ENCODE data around the gene VWA1.
"Not testable (repeated sequence)": the region's sequence is repeated elsewhere in the genome, so short reads cannot be mapped to it uniquely, and the experiment has no call there.

Gene VWA1

GRCh38 chr1:1423245-1423597, 12.3 kb upstream of the VWA1 start:
- ATAC-seq (ENCODE audit: low read depth) (no peak), DNase-seq (ENCODE audit: low spot score in 2 of 2) (no peak)
- Mint-ChIP-seq H3K4me1 (peaks cover 3% of the 10 kb centered on the region), H3K4me3 (no peak overlapping the region), H3K36me3 (peaks cover 2% of the 10 kb centered on the region), H3K27me3 (peaks cover 21% of the 10 kb centered on the region), H3K27ac (no peak overlapping the region), H3K9me3 (no peaks in the 10 kb centered on the region)

- Mint-ChIP-seq H3K4me3 (no peak overlapping the region), H3K27me3 (peaks cover 24% of the 10 kb centered on the region), H3K36me3 (peaks cover 4% of the 10 kb centered on the region), H3K4me1 (peaks cover 3% of the 10 kb centered on the region), H3K9me3 (no peaks in the 10 kb centered on the region), H3K27ac (no peak overlapping the region)
- DNase-seq (ENCODE audit: low spot score in 2 of 2) (no peak), ATAC-seq (ENCODE audit: low read depth) (no peak)
Observed at GRCh38 chr1:1424707-1425106, 10.8 kb upstream of the VWA1 start.

GRCh38 chr1:1425426-1425752, 10.1 kb upstream of the VWA1 start:
- Mint-ChIP-seq H3K9me3 (no peaks in the 10 kb centered on the region), H3K36me3 (peaks cover 4% of the 10 kb centered on the region), H3K4me1 (peaks cover 3% of the 10 kb centered on the region), H3K27ac (no peak overlapping the region), H3K27me3 (peaks cover 27% of the 10 kb centered on the region), H3K4me3 (no peak overlapping the region)
- ATAC-seq (ENCODE audit: low read depth) (no peak), DNase-seq (ENCODE audit: low spot score in 2 of 2) (no peak)

GRCh38 chr1:1425753-1426495, 9.6 kb upstream of the VWA1 start:
- peak overlapping the region; percentile 44 for H3K4me3 Mint-ChIP-seq
- peak in 1 of 2 donors; percentile 18 for DNase-seq (ENCODE audit: low spot score in 2 of 2)
- ATAC-seq (ENCODE audit: low read depth) = no peak
- H3K9me3 Mint-ChIP-seq = no peaks in the 10 kb centered on the region
- peaks cover 24% of the 10 kb centered on the region for H3K27me3 Mint-ChIP-seq
- no peaks in the 10 kb centered on the region for H3K4me1 Mint-ChIP-seq
- H3K36me3 Mint-ChIP-seq = peaks cover 2% of the 10 kb centered on the region
- H3K27ac Mint-ChIP-seq = no peak overlapping the region

- peak; percentile 29 for ATAC-seq (ENCODE audit: low read depth)
- no peaks in the 10 kb centered on the region for H3K9me3 Mint-ChIP-seq
- DNase-seq (ENCODE audit: low spot score in 2 of 2) = peak in 1 of 2 donors; percentile 15
- peaks cover 24% of the 10 kb centered on the region for H3K27me3 Mint-ChIP-seq
- peak overlapping the region; percentile 44 for H3K4me3 Mint-ChIP-seq
- no peaks in the 10 kb centered on the region for H3K4me1 Mint-ChIP-seq
- peaks cover 2% of the 10 kb centered on the region for H3K36me3 Mint-ChIP-seq
- no peak overlapping the region for H3K27ac Mint-ChIP-seq
Observed at GRCh38 chr1:1426496-1427105, 8.9 kb upstream of the VWA1 start.

GRCh38 chr1:1427106-1427819, 8.2 kb upstream of the VWA1 start:
- no peaks in the 10 kb centered on the region for H3K4me1 Mint-ChIP-seq
- DNase-seq (ENCODE audit: low spot score in 2 of 2) (no peak), ATAC-seq (ENCODE audit: low read depth) (no peak)
- no peak overlapping the region for H3K27ac Mint-ChIP-seq
- no peak overlapping the region for H3K4me3 Mint-ChIP-seq
- H3K36me3 Mint-ChIP-seq = peaks cover 2% of the 10 kb centered on the region
- peaks cover 23% of the 10 kb centered on the region for H3K27me3 Mint-ChIP-seq
- H3K9me3 Mint-ChIP-seq = no peaks in the 10 kb centered on the region

- H3K27me3 Mint-ChIP-seq = peaks cover 23% of the 10 kb centered on the region
- H3K4me1 Mint-ChIP-seq = no peaks in the 10 kb centered on the region
- H3K27ac Mint-ChIP-seq = no peak overlapping the region
- H3K9me3 Mint-ChIP-seq = no peaks in the 10 kb centered on the region
- peaks cover 2% of the 10 kb centered on the region for H3K36me3 Mint-ChIP-seq
- ATAC-seq (ENCODE audit: low read depth) (no peak), DNase-seq (ENCODE audit: low spot score in 2 of 2) (no peak)
- no peak overlapping the region for H3K4me3 Mint-ChIP-seq
Observed at GRCh38 chr1:1427820-1428148, 7.7 kb upstream of the VWA1 start.

GRCh38 chr1:1428174-1428573, 7.3 kb upstream of the VWA1 start:
- ATAC-seq (ENCODE audit: low read depth) (no peak), DNase-seq (ENCODE audit: low spot score in 2 of 2) (peak in 1 of 2 donors; percentile 14)
- Mint-ChIP-seq H3K36me3 (peaks cover 2% of the 10 kb centered on the region), H3K9me3 (no peaks in the 10 kb centered on the region), H3K27me3 (peaks cover 19% of the 10 kb centered on the region), H3K4me3 (no peak overlapping the region), H3K27ac (no peak overlapping the region), H3K4me1 (no peaks in the 10 kb centered on the region)

GRCh38 chr1:1428967-1429366, 6.5 kb upstream of the VWA1 start:
- DNase-seq (ENCODE audit: low spot score in 2 of 2); H3K27ac Mint-ChIP-seq; ATAC-seq (ENCODE audit: low read depth); H3K4me3 Mint-ChIP-seq; H3K36me3 Mint-ChIP-seq; H3K4me1 Mint-ChIP-seq; H3K9me3 Mint-ChIP-seq: not testable (repeated sequence)
- H3K27me3 Mint-ChIP-seq = peaks cover 21% of the 10 kb centered on the region

GRCh38 chr1:1429671-1430073, 5.8 kb upstream of the VWA1 start:
- Mint-ChIP-seq H3K27ac (no peak overlapping the region), H3K27me3 (peaks cover 21% of the 10 kb centered on the region), H3K9me3 (no peaks in the 10 kb centered on the region), H3K36me3 (peaks cover 2% of the 10 kb centered on the region), H3K4me3 (no peak overlapping the region), H3K4me1 (no peaks in the 10 kb centered on the region)
- no peak for ATAC-seq (ENCODE audit: low read depth)
- DNase-seq (ENCODE audit: low spot score in 2 of 2) = no peak

- ATAC-seq (ENCODE audit: low read depth) (no peak), DNase-seq (ENCODE audit: low spot score in 2 of 2) (peak in 1 of 2 donors; percentile 13)
- Mint-ChIP-seq H3K36me3 (peaks cover 2% of the 10 kb centered on the region), H3K4me1 (peaks cover 5% of the 10 kb centered on the region), H3K27ac (no peak overlapping the region), H3K27me3 (peaks cover 23% of the 10 kb centered on the region), H3K9me3 (no peaks in the 10 kb centered on the region), H3K4me3 (no peak overlapping the region)
Observed at GRCh38 chr1:1430114-1430982, 5.1 kb upstream of the VWA1 start.

GRCh38 chr1:1430992-1431844, 4.3 kb upstream of the VWA1 start:
- no peaks in the 10 kb centered on the region for H3K9me3 Mint-ChIP-seq
- DNase-seq (ENCODE audit: low spot score in 2 of 2) (peak in 1 of 2 donors; percentile 13), ATAC-seq (ENCODE audit: low read depth) (no peak)
- H3K4me3 Mint-ChIP-seq = no peak overlapping the region
- H3K27me3 Mint-ChIP-seq = peaks cover 20% of the 10 kb centered on the region
- no peak overlapping the region for H3K27ac Mint-ChIP-seq
- H3K4me1 Mint-ChIP-seq = peaks cover 6% of the 10 kb centered on the region
- peaks cover 2% of the 10 kb centered on the region for H3K36me3 Mint-ChIP-seq

GRCh38 chr1:1431845-1432273, 3.6 kb upstream of the VWA1 start:
- Mint-ChIP-seq H3K27ac (no peak overlapping the region), H3K27me3 (peaks cover 19% of the 10 kb centered on the region), H3K9me3 (no peaks in the 10 kb centered on the region), H3K4me3 (no peak overlapping the region), H3K36me3 (peaks cover 2% of the 10 kb centered on the region), H3K4me1 (peaks cover 8% of the 10 kb centered on the region)
- ATAC-seq (ENCODE audit: low read depth) = no peak
- DNase-seq (ENCODE audit: low spot score in 2 of 2) = peak in 1 of 2 donors; percentile 12
